OCI-LY7 (cell line): ENCODE measurements around the gene KRT31. TPM values are rescaled to one million over a fixed set of nuclear protein-coding genes. Genes with fewer than 3 reads are reported as not detected.
"Not testable (repeated sequence)": the region's sequence is repeated elsewhere in the genome, so short reads cannot be mapped to it uniquely, and the experiment has no call there.

ENCODE experiments used
- BruUV-seq: library from RNA; stranded (reverse); fragments of 400-500 nt; replicated peaks from 2 replicates; lab custom pipeline; 2021; lab: Mats Ljungman, UMichigan
- CTCF ChIA-PET: fragments of 300-600 bp; sonication (Branson Sonifier 250); formaldehyde crosslinking; loops from one replicate; lab custom pipeline; 2022; ENCODE audit warnings: antibody characterized with exemption; ENCODE audit not compliant: unreplicated experiment; lab: Charles Lee
- POLR2A ChIA-PET: fragments of 300-600 bp; sonication (Branson Sonifier 250); formaldehyde crosslinking; loops from one replicate; lab custom pipeline; 2022; ENCODE audit warnings: antibody characterized with exemption; lab: Charles Lee
- DNase-seq: peaks from one replicate; pipeline ENCODE4 v3.0.0-alpha.2; 2015; ENCODE audit warnings: low spot score
- H2AFZ ChIP-seq: fragments of 200-600 bp; sonication (generic), shearing (Covaris generic); 2 replicates; pipeline ENCODE4 v1.6.1; 2014; ENCODE audit warnings: mild to moderate bottlenecking, antibody characterized with exemption, low read length, moderate library complexity
- H3K27ac ChIP-seq: fragments of 200-600 bp; sonication (generic); 2 replicates; pipeline ENCODE4 v1.5.1; 2014; ENCODE audit warnings: mixed run types, low read depth, mild to moderate bottlenecking, moderate library complexity, low read length, inconsistent platforms; ENCODE audit not compliant: poor library complexity, severe bottlenecking
- H3K36me3 ChIP-seq: fragments of 200-600 bp; sonication (generic); 2 replicates; pipeline ENCODE4 v1.6.1; 2014; ENCODE audit warnings: mild to moderate bottlenecking, antibody characterized with exemption, low read length, moderate library complexity, mixed read lengths; ENCODE audit not compliant: insufficient read depth
- H3K4me1 ChIP-seq: fragments of 200-600 bp; sonication (generic); 2 replicates; pipeline ENCODE4 v1.5.1; 2014; ENCODE audit warnings: mild to moderate bottlenecking, low read length; ENCODE audit not compliant: insufficient read depth, poor library complexity, severe bottlenecking
- H3K4me2 ChIP-seq: fragments of 200-600 bp; sonication (generic); 2 replicates; pipeline ENCODE4 v1.6.1; 2014; ENCODE audit warnings: mild to moderate bottlenecking, low read length
- H3K4me3 ChIP-seq: fragments of 200-600 bp; sonication (generic); 2 replicates; pipeline ENCODE4 v1.5.1; 2014; ENCODE audit warnings: mild to moderate bottlenecking, low read depth, low read length; ENCODE audit not compliant: poor library complexity, severe bottlenecking
- H3K79me2 ChIP-seq: fragments of 200-600 bp; sonication (generic); 2 replicates; pipeline ENCODE4 v1.6.1; 2016; ENCODE audit warnings: low read depth, mild to moderate bottlenecking, low read length, moderate library complexity, mixed read lengths; ENCODE audit not compliant: insufficient read depth
- H3K9me2 ChIP-seq: fragments of 200-600 bp; sonication (generic); 2 replicates; pipeline ENCODE4 v1.6.1; 2016; ENCODE audit warnings: mild to moderate bottlenecking, low read length, mixed read lengths; ENCODE audit not compliant: insufficient read depth
- H3K9me3 ChIP-seq: fragments of 200-600 bp; sonication (generic); 2 replicates; pipeline ENCODE4 v1.6.1; 2014; ENCODE audit warnings: mild to moderate bottlenecking, mixed run types, low read length, mixed read lengths
- H4K20me1 ChIP-seq: fragments of 200-600 bp; sonication (generic); 2 replicates; pipeline ENCODE4 v1.6.1; 2014; ENCODE audit warnings: mild to moderate bottlenecking, antibody characterized with exemption, low read length, moderate library complexity, mixed read lengths; ENCODE audit not compliant: insufficient read depth
- EZH2phosphoT487 ChIP-seq: fragments of 200-600 bp; sonication (generic); IDR thresholded peaks from 2 replicates; pipeline ENCODE4 v1.6.1; 2018; ENCODE audit warnings: low read depth, borderline replicate concordance, mild to moderate bottlenecking, mixed run types, antibody characterized with exemption, low read length, moderate library complexity, mixed read lengths
- intact Hi-C: fragments of 100-400 bp; cut with micrococcal nuclease; formaldehyde crosslinking; loops from one replicate; pipeline ENCODE4 v1.10.0; 2022; ENCODE audit not compliant: unreplicated experiment
- total RNA-seq, 2 experiments: library from RNA; depleted of rRNA in 1 of 2; stranded (reverse); fragments of >200 nt in 1 of 2; shearing (Covaris generic) in 1 of 2; gene quantifications; 2 replicates each; pipeline ENCODE4 v1.2.3, GENCODE V29; 2014 to 2022
- TF ChIP-seq, protein P1 (sequence below): fragments of 200-600 bp; sonication (generic); conservative IDR thresholded peaks from 2 replicates; pipeline ENCODE4 v1.5.1; 2014; ENCODE audit warnings: mild to moderate bottlenecking, antibody characterized with exemption, low read length, moderate library complexity, mixed read lengths

Gene KRT31
- total RNA-seq, 2 experiments from 2014 or later: not detected

DNA sequence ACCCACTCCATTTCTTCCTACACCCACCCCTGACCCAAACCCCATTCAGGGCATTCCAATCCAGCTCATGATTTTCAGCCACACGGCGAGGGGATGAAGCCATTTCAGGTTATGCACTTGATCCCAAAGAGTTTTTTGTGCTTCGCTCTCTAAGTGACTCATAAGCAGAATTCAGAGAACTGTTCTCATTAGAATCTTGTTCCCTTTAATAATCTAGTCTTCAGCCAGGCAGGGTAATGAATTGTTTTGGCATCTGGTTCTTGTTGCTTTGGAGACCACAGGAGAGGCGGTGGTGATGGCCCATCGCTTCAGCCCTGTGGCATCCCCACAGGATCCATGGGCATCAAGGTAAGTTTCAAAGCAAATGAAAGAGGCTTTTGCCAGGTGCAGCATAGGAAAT lies 4.8 kb upstream of the KRT31 start:
- H2AFZ ChIP-seq: no peak overlapping the region
- TF ChIP-seq, protein P1, sequence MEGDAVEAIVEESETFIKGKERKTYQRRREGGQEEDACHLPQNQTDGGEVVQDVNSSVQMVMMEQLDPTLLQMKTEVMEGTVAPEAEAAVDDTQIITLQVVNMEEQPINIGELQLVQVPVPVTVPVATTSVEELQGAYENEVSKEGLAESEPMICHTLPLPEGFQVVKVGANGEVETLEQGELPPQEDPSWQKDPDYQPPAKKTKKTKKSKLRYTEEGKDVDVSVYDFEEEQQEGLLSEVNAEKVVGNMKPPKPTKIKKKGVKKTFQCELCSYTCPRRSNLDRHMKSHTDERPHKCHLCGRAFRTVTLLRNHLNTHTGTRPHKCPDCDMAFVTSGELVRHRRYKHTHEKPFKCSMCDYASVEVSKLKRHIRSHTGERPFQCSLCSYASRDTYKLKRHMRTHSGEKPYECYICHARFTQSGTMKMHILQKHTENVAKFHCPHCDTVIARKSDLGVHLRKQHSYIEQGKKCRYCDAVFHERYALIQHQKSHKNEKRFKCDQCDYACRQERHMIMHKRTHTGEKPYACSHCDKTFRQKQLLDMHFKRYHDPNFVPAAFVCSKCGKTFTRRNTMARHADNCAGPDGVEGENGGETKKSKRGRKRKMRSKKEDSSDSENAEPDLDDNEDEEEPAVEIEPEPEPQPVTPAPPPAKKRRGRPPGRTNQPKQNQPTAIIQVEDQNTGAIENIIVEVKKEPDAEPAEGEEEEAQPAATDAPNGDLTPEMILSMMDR: no peak
- TF ChIP-seq EZH2phosphoT487: no peak
- ChIA-PET POLR2A (no interaction called here), CTCF (no interaction called here)
- no peak overlapping the region for H3K4me2 ChIP-seq
- no peaks in the 10 kb centered on the region for H3K9me3 ChIP-seq
- no peak overlapping the region for H3K27ac ChIP-seq
- no peaks in the 10 kb centered on the region for H3K79me2 ChIP-seq
- H3K36me3 ChIP-seq: no peaks in the 10 kb centered on the region
- H4K20me1 ChIP-seq: no peaks in the 10 kb centered on the region
- intact Hi-C loops: no loop called here
- DNase-seq: no peak
- no TSS peak for BruUV-seq
- H3K4me3 ChIP-seq: no peak overlapping the region
- no peaks in the 10 kb centered on the region for H3K4me1 ChIP-seq
- H3K9me2 ChIP-seq: no peaks in the 10 kb centered on the region

- BruUV-seq: no TSS peak
- Histone ChIP-seq H3K79me2 (no peaks in the 10 kb centered on the region), H3K4me3 (no peak overlapping the region), H3K36me3 (no peaks in the 10 kb centered on the region), H3K9me2 (no peaks in the 10 kb centered on the region), H3K4me2 (no peak overlapping the region), H3K27ac (no peak overlapping the region), H3K9me3 (no peaks in the 10 kb centered on the region), H3K4me1 (no peaks in the 10 kb centered on the region), H2AFZ (no peak overlapping the region), H4K20me1 (no peaks in the 10 kb centered on the region)
- ChIA-PET POLR2A (no interaction called here), CTCF (no interaction called here)
- TF ChIP-seq EZH2phosphoT487: no peak
- TF ChIP-seq, protein P1: no peak
- intact Hi-C loops: no loop called here
- no peak for DNase-seq
Observed at GRCh38 chr17:41396340-41396739, 1.1 kb downstream of the KRT31 start.

DNA sequence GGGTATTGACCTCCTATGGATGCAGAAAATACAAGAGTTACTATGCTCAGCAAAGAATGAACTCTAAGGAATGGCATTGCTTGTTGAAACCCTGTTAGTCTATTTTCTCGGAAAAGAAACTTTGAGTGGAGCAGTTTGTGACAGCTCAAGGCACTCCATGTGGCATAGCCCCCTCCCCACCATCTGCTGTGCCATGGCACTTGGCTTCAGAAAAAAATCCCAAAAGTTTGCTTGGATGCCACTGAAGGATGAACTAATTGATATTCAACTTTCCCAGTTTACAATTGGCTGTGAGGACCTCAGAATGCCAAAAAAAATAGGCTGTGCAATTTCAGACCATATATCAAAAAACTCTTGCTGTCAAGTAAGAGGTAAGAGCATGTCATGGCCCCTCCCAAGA lies 1.8 kb downstream of the KRT31 start:
- Histone ChIP-seq H3K79me2 (no peaks in the 10 kb centered on the region), H2AFZ (no peak overlapping the region), H3K4me3 (no peak overlapping the region), H3K36me3 (no peaks in the 10 kb centered on the region), H4K20me1 (no peaks in the 10 kb centered on the region), H3K9me3 (no peaks in the 10 kb centered on the region), H3K27ac (no peak overlapping the region), H3K4me1 (no peaks in the 10 kb centered on the region), H3K4me2 (no peak overlapping the region), H3K9me2 (no peaks in the 10 kb centered on the region)
- no peak for DNase-seq
- BruUV-seq: no TSS peak
- ChIA-PET CTCF (no interaction called here), POLR2A (no interaction called here)
- intact Hi-C loops: no loop called here
- TF ChIP-seq, protein P1: no peak
- TF ChIP-seq EZH2phosphoT487: no peak

GRCh38 chr17:41395044-41395443 lies 2.4 kb downstream of the KRT31 start:
- H3K79me2 ChIP-seq, DNase-seq, H3K27ac ChIP-seq, H3K9me2 ChIP-seq, H3K9me3 ChIP-seq, H2AFZ ChIP-seq, H3K36me3 ChIP-seq, H4K20me1 ChIP-seq, H3K4me2 ChIP-seq, BruUV-seq, H3K4me3 ChIP-seq, CTCF ChIA-PET, H3K4me1 ChIP-seq, intact Hi-C loops, POLR2A ChIA-PET: not testable (repeated sequence)
